Calu3 (cell line): ENCODE data around the gene ADAM11. TPM values are rescaled to one million over a fixed set of nuclear protein-coding genes. Genes with fewer than 3 reads are reported as not detected.
"Not testable (repeated sequence)": the region's sequence is repeated elsewhere in the genome, so short reads cannot be mapped to it uniquely, and the experiment has no call there.

Experiments used
- BruUV-seq: library from RNA; stranded (reverse); fragments of 400-500 nt; replicated peaks from 2 replicates; lab custom pipeline; 2021; lab: Mats Ljungman, UMichigan
- CTCF ChIA-PET: fragments of 300-600 bp; sonication (Branson Sonifier 250); formaldehyde crosslinking; loops from one replicate; lab custom pipeline; 2022; ENCODE audit warnings: antibody characterized with exemption; lab: Charles Lee
- DNase-seq: peaks from one replicate; pipeline ENCODE4 v3.0.0; 2022
- H3K27ac Mint-ChIP-seq: one replicate; pipeline ENCODE4 v1.8.0; 2022; ENCODE audit warnings: mixed read lengths; ENCODE audit not compliant: unreplicated experiment
- H3K27me3 Mint-ChIP-seq: one replicate; pipeline ENCODE4 v1.8.0; 2022; ENCODE audit warnings: mixed read lengths; ENCODE audit not compliant: unreplicated experiment
- H3K36me3 Mint-ChIP-seq: one replicate; pipeline ENCODE4 v1.8.0; 2022; ENCODE audit warnings: mild to moderate bottlenecking, moderate library complexity, mixed read lengths; ENCODE audit not compliant: insufficient read depth, unreplicated experiment
- H3K4me1 Mint-ChIP-seq: one replicate; pipeline ENCODE4 v1.8.0; 2022; ENCODE audit warnings: mild to moderate bottlenecking, low read depth, mixed read lengths; ENCODE audit not compliant: unreplicated experiment
- H3K4me3 Mint-ChIP-seq: one replicate; pipeline ENCODE4 v1.8.0; 2022; ENCODE audit warnings: mild to moderate bottlenecking, low read depth, moderate library complexity, mixed read lengths; ENCODE audit not compliant: unreplicated experiment
- H3K9me3 Mint-ChIP-seq: one replicate; pipeline ENCODE4 v1.8.0; 2022; ENCODE audit warnings: low read depth, mixed read lengths; ENCODE audit not compliant: unreplicated experiment
- intact Hi-C: fragments of 100-400 bp; cut with micrococcal nuclease; formaldehyde crosslinking; loops from one replicate; pipeline ENCODE4 v1.10.0; 2022; ENCODE audit not compliant: unreplicated experiment
- total RNA-seq: library from RNA; stranded (reverse); gene quantifications from 2 replicates; pipeline ENCODE4 v1.2.3, GENCODE V29; 2022
- TF ChIP-seq, protein P1 (sequence below): fragments of 200-600 bp; IDR thresholded peaks from one replicate; pipeline ENCODE4 v1.8.0; 2022; ENCODE audit warnings: antibody characterized with exemption; ENCODE audit not compliant: unreplicated experiment

Gene ADAM11
- total RNA-seq, 1 experiment from 2014 or later, result 0.57 TPM

DNA sequence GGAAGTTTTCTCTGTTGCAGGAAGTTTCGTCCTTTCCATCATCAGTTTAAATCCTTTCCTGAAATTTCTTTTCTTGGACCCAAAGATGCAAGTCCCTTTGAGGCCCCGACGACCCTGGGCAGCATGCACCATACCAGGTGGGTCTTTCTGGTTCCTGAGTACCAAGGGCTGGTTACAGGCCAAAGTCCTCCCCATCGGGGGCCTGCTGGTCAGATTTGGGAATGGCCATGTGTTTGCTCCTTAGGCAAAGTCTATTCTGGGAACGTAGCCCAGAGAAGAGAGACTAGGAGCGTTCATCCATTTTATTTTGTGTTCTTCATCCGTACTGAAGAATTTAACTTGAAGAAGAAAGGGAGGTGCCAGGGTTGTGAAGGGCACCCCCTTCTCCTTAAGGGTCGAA is 17.5 kb upstream of the ADAM11 start:
- CTCF ChIA-PET, result no interaction called here
- TF ChIP-seq, protein P1, sequence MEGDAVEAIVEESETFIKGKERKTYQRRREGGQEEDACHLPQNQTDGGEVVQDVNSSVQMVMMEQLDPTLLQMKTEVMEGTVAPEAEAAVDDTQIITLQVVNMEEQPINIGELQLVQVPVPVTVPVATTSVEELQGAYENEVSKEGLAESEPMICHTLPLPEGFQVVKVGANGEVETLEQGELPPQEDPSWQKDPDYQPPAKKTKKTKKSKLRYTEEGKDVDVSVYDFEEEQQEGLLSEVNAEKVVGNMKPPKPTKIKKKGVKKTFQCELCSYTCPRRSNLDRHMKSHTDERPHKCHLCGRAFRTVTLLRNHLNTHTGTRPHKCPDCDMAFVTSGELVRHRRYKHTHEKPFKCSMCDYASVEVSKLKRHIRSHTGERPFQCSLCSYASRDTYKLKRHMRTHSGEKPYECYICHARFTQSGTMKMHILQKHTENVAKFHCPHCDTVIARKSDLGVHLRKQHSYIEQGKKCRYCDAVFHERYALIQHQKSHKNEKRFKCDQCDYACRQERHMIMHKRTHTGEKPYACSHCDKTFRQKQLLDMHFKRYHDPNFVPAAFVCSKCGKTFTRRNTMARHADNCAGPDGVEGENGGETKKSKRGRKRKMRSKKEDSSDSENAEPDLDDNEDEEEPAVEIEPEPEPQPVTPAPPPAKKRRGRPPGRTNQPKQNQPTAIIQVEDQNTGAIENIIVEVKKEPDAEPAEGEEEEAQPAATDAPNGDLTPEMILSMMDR, result no peak
- H3K9me3 Mint-ChIP-seq, result no peaks in the 10 kb centered on the region
- no peak overlapping the region for H3K27ac Mint-ChIP-seq
- peaks cover 12% of the 10 kb centered on the region for H3K36me3 Mint-ChIP-seq
- H3K27me3 Mint-ChIP-seq, result no peaks in the 10 kb centered on the region
- no peak for DNase-seq
- intact Hi-C loops, result no loop called here
- no peaks in the 10 kb centered on the region for H3K4me1 Mint-ChIP-seq
- no TSS peak for BruUV-seq
- H3K4me3 Mint-ChIP-seq, result no peak overlapping the region

DNA sequence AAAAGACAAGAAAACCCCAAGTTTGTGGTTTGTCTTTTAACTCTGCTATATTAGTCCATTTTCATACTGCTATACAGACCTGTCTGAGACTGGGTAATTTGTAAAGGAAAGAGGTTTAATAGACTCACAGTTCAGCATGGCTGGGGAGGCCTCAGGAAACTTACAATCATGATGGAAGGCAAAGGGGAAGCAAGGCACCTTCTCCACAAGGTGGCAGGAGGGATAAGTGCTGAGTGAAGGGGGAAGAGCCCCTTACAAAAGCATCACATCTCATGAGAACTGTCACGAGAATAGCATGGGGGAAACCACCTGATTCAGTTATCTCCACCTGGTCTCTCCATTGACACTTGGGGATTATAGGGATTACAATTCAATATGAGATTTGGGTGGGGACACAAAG is 13.5 kb upstream of the ADAM11 start:
- TF ChIP-seq, protein P1, result no peak
- intact Hi-C loops, result no loop called here
- Mint-ChIP-seq H3K36me3 (peaks cover 18% of the 10 kb centered on the region), H3K27me3 (no peaks in the 10 kb centered on the region), H3K4me1 (no peaks in the 10 kb centered on the region), H3K9me3 (no peaks in the 10 kb centered on the region), H3K4me3 (no peak overlapping the region), H3K27ac (no peak overlapping the region)
- DNase-seq, result no peak
- no TSS peak for BruUV-seq
- CTCF ChIA-PET, result no interaction called here

DNA sequence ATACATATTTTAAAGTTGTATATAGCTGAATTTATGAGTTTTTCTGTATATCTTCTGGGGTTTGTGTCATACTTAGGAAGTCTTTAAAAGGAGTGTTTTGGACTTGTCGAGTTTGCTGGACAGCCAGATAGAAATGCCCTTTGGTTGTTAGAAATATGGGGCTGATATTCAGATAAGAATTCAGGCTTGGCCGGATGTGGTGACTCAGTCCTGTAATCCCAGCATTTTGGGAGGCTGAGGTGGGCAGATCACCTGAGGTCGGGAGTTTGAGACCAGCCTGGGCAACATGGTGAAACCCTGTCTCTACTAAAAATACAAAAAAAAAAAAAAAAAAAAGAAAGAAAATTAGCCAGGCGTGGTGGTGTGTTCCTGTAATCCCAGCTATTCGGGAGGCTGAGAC is 13.1 kb upstream of the ADAM11 start:
- BruUV-seq, H3K27me3 Mint-ChIP-seq, intact Hi-C loops: not testable (repeated sequence)

DNA sequence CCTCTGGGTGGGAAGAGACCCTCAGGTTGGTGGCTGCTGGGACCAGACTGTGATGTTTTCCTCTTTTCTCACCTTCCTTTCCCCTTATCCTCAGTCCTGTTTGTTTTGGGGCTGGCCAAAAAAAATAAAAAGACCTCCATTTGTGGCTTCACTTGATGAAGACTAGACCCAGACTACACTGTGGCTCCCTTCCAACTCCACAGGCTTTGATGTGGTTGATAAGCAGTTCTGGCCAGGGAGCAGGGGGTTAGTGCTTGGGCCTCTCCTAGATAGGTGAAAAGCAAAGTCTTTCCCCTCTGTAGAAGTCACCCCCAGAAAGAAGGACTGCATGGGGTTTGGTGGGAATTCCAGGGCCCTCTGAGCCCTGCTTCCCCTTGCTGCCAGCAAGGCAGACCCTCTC is 11.2 kb upstream of the ADAM11 start:
- peaks cover 13% of the 10 kb centered on the region for H3K36me3 Mint-ChIP-seq
- TF ChIP-seq, protein P1, result no peak
- H3K9me3 Mint-ChIP-seq, result no peaks in the 10 kb centered on the region
- no peak for DNase-seq
- H3K27me3 Mint-ChIP-seq, result no peaks in the 10 kb centered on the region
- BruUV-seq, result no TSS peak
- H3K4me3 Mint-ChIP-seq, result no peak overlapping the region
- intact Hi-C loops, result no loop called here
- H3K27ac Mint-ChIP-seq, result no peak overlapping the region
- no peaks in the 10 kb centered on the region for H3K4me1 Mint-ChIP-seq
- CTCF ChIA-PET, result interaction anchor here (0.6 to 0.7 kb wide), 2 partner anchors 146 to 195 kb away, joined by 3 to 6 read pairs; no protein-coding TSS in a partner anchor

More for the DNA sequence above, 13.1 kb upstream of the ADAM11 start:
- H3K4me3 Mint-ChIP-seq, H3K27ac Mint-ChIP-seq, CTCF ChIA-PET, H3K9me3 Mint-ChIP-seq, H3K4me1 Mint-ChIP-seq, DNase-seq: not testable (repeated sequence)
- peaks cover 14% of the 10 kb centered on the region for H3K36me3 Mint-ChIP-seq
